Stimulated activated CD4-positive, alpha-beta T cell treated with anti-CD3 and anti-CD28 coated beads, Interleukin-1b, Interleukin-23, amount 100 ng/mL, for 24 hours (primary cell): ENCODE data around the gene INHBB.
"Not testable (repeated sequence)": the region's sequence is repeated elsewhere in the genome, so short reads cannot be mapped to it uniquely, and the experiment has no call there.

Experiments used
- DNase-seq, 4 experiments: peaks; one replicate each; pipeline ENCODE4 v3.0.0-alpha.2; 2020; ENCODE audit warnings: low read depth in 4 of 4, low spot score in 1 of 4

INHBB gene

GRCh38 chr2:120346026-120346666 lies at the start of gene INHBB:
Gene INHBB (plus strand): TSS chr2:120346136. CDS start chr2:120346189, 53 bp downstream.
- DNase-seq, result no peak

DNA sequence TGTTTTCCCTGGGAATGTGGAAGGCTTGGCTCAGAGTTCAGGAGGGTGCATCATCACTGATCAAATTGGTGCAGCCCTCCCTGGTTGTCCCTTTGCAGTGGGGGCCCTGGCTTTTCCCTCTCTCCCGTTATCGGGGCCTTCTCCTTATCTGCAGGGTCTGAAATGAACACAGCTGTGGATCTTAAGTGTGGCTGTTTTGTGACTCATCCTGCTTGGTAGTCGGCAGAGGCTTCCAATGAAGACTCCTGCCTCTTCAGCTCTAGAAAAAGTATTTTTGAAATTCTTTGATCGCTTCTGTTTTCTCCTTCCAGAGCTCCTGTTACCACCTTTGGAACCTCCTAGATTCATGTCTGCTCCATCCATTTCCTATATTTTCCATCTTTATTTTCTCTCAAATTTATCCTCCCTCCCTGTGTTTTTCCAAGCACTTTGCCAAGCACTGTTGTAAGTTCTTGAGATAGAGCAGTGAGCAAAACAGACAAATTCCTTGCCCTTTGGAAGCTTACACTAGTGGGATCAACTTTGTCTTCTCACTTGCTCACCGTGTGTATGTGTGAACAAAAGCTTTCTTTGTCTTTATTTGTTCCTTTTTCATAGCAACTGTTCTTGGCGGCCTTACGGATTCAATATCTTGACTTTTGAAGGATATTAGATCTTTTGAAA lies 47.6 kb upstream of the INHBB start:
- no peak for DNase-seq

DNA sequence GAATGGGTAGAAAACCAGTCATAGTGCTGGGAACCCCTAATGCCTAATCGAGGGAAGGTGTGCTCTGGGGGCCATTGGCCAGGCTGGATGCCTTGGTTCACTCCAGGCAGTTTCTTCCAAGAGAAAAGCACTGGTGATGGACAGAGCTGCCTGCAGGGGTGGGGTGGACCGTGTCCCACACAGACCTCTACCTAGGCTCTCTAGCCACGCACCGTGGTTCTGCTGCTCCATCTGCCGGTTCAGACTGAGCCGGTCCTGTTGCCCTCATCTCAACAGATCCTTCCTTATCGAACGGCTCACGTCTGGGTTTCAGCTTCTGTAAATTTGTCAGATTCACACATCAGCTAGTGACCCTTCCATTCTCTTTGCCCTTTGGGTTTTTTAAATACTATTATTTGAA lies 46.9 kb upstream of the INHBB start:
- no peak for DNase-seq

GRCh38 chr2:120299561-120299960 lies 46.4 kb upstream of the INHBB start:
- DNase-seq, result no peak

DNA sequence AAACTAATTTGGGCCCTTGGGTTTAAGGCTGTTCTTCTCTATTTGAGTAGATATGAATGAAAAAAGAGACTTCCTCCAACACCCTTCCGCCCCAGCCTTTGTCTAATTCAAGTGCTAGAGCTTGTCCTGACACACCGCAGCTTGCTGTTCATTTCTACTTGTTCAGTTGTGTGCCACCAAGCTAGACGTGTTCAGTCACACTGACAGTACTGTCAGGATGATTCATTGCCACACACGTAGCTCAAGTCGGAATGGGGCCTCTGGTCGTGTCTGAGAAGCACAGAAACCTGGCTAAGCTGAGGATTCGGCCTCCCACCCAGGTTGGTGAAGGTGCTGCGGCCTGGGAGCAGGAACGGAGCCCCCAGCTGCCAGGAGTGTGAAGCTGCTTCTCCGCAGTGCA lies 45.6 kb upstream of the INHBB start:
- no peak for DNase-seq

- DNase-seq, result no peak
Observed at GRCh38 chr2:120301284-120301683, 44.7 kb upstream of the INHBB start.

DNA sequence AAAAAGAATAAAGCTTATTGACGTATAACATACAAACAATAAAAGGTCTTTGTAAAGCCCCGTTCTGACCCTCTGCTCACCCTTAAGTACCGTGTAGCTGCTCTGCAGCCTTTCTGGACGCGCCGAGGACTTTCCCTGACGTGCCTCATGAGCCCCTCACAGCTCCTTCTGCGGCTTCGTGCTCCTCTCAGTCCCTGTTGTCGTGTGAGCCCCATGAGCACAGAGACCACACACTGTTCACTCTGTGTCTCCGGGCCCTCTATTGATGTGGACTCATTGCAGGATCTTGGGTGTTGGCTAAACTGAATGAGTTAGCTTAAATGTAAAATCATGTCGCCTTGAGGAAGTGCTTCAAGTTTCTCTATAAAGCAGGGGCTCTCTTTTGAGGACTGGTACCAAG lies 43.6 kb upstream of the INHBB start:
- DNase-seq, result no peak

- DNase-seq, result no peak
Observed at GRCh38 chr2:120303177-120303576, 42.8 kb upstream of the INHBB start.

- no peak for DNase-seq
Observed at GRCh38 chr2:120305296-120305695, 40.6 kb upstream of the INHBB start.

DNA sequence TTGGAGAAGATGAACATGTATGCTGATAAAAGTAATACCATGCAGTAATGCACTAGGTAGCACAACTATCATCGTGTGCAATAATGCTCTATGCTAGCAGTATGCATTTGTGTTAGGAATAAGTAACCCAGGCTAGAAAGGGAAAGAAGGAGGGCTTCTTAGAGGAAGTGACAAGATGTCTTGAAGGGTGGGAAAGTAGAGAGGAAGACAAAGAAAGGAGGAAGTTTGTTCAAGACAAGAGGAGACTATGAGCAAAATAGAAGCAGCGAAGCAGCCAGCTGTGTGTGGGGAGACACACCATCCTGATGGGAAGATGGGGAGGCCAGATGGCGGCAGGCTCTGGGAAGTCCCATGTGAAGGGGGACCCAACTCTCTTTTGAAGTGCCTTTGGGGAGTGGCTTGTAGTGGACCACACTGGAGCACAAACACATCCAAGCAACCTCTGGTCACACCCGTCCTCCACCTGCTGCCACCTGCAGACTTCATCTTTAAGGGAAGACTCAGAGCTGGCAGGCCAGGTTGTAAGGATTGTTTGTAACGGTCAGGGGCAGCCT lies 39.9 kb upstream of the INHBB start:
- no peak for DNase-seq

DNA sequence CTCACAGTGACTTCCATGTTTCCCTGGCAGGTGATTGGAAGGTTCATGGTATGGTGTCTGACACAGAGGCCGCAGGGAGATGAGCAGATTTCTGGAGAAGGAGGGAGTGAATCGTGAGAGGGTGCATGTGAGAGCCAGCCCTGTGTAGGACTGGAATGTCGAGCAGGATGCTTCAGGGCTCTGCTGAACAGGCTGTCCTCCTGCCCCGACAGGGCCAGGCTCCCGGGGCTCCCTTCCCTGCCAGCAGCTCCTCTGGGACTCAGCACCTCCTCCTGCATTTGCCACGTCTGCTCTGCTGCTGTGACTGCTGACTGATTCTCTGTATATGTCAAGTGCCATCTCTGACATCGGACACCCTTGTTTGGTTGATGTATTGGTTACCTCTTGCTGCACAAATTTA lies 38.5 kb upstream of the INHBB start:
- no peak for DNase-seq

GRCh38 chr2:120308038-120308910 lies 37.7 kb upstream of the INHBB start:
- no peak for DNase-seq

DNA sequence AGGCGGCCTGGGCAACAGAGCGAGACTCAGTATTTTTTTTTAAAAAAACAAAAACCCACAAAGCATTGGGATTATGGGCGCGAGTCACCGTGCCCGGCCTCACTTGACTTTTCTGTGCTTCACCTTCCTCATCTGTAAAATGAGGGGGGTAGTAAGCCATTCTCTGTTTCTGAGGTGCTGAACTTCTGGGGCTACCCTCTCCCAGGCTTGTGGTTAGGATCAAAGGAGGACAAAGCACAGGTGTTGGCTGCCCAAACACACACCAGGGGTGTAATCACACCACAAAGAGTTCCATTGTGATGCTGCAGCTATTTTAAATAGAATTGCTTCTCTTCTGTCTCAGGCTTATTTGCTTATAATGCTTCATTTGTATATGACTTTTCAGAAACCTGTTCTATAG lies 35.8 kb upstream of the INHBB start:
- DNase-seq, result no peak

- not testable (repeated sequence) for DNase-seq
Observed at GRCh38 chr2:120310841-120311240, 35.1 kb upstream of the INHBB start.

DNA sequence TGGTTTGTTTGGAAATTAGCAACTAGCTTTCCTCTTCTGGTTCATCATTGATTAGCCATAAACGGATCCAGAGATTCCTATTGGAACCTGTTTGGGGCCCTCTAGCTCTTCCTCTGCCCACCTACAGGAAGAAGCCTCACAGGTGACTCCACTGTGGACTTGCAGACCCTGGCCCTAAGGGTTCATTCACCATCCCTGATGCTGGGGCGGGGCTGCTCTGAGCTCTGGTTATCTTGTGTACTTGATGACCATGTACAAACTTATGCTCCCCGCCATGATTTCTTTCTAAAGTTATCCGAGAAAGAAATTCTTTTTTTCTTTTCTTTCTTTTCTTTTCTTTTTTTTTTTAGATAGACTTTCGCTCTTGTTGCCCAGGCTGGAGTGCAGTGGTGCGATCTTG lies 33.9 kb upstream of the INHBB start:
- DNase-seq, result no peak

DNA sequence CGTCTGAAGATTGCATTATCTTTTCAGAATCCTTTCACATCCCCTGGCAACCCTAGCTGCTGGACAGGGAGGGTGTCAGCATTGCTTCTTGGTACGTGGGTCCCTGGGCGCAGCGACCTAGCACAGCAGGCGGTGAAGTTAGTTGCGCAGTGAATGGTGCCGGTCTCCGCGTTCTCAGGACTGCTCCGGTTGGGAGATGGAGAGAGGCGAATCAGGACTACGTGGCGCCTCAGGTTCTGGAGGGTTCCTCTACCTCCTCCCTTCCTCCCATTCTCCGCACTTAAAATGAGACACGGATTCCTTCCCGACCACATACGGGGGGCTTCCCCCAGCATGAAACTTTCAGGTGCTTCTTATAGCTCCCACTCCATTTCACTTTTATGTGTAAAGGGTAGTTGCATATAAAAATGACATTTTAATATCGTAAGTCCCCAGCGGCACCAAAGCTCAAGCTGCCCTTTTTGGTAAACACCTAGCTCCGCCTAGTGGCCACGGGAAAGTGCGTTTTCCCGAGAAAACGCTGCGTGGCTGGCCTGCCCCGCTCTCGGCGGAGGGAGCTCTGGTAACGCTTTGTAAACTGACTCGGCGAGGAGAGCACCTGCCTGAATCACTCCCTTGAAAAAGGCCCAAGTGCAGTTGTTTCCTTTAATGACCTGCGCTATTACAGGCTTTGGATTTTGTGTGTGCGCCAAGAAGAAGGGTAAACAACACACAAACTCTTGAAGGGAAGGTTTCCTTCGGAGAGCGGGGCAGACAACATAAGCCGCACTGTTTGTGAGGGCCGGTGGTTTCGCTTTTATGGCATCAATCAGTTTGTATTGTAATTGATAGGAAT lies 32.9 kb upstream of the INHBB start:
- peak; percentile 52 to 72 (median 60) for DNase-seq

GRCh38 chr2:120313695-120314615 lies 32.0 kb upstream of the INHBB start:
- DNase-seq, result no peak

DNA sequence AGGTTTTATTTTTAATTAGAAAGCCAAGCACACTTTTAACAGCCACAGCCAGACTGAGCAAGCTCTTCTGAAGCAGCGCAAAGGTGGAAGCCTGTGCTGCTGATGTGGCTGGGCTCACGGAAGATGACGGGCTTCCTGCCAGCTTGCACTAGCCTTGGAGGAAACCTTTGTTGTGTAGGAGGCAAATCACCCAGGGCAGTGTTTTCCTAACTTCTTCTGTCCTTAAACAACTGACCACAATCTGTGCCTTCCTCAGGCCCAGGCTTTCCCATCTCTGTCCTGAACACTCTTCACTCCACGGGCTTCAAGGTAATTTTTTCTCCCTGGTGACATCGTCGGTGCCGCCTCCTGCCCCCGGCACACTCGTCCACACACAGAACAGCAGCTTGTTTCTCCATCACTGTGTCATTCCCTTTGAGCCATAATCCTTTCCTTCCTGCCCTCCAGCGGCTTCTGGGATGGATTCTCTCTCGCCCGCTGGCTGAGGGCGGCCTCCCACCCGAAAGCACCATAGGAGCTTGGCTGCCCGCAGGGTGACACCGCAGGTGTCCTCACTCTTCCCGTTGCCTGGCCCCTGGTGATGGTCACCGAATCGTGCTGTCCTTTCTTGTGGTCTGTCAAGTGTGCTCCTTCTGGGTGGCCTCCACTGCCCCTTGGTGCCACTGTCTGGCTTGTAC lies 31.1 kb upstream of the INHBB start:
- DNase-seq, result no peak

DNA sequence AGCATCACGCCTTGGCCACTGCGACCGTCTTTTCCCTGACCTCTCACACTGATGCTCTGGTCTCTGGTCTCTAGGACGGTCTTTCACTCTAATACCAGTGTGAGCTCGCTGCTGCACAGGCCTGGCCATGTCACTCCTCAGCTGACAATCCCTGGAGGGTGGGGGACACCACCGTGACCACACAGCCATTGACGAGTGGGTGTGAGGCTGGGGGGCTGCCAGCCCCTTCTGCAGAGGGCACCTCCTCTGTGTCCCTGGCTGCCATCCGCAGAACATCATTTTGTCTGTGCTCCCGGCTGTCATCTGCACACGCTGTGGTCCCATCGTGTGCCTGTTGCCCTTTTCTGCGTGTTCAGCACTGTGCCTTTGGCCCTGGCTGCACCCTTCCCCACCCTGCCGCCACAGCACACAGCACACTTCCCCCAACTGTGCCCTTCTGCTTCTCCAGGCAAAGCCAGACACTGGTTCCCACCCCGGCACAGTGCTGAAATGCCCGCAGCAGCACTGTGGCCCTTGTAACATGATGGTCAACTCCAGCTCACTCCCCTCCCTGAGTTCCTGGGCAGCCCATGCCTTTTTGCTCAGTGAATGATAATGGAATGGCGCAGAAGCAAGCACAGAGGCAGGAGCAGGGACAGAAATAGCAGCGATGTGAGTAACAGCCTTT lies 30.4 kb upstream of the INHBB start:
- DNase-seq, result no peak
